ENCODE data around the gene PTGES2. TPM values are rescaled to one million over a fixed set of nuclear protein-coding genes. Genes with fewer than 3 reads are reported as not detected.
A peak's percentile ranks its signal among the peaks of the same experiment; 100 is the strongest.

The PTGES2 gene
- total and polyA plus RNA-seq, 2 of the 13 experiments (the other 11 are each of a cell fraction or from before 2014, with no cell fraction given), result 63.7 to 79.8 TPM

GRCh38 chr9:128159784-128160602 lies 32.5 kb upstream of the PTGES2 start, which contains the start of gene BBLN (continued):
- TF ChIP-seq ZBTB34 (CRISPR knock-in tag; IDR thresholded peaks at IDR 0.05) (no peak), ARNT2 (CRISPR knock-in tag; IDR thresholded peaks at IDR 0.05; ENCODE audit: low read depth) (0 out of 2 replicates have a peak, but pooled peaks have one; percentile 1), ZNF451 (CRISPR knock-in tag; IDR thresholded peaks at IDR 0.05) (peak; percentile 39; the same call in 1 of the 2 replicates), ZNF704 (CRISPR knock-in tag; IDR thresholded peaks at IDR 0.05; ENCODE audit: borderline replicate concordance) (peak; percentile 72; the same call in 1 of the 2 replicates), ZNF263 (CRISPR knock-in tag; IDR thresholded peaks at IDR 0.05) (0 out of 2 replicates have a peak, but pooled peaks have one; percentile 30), ZEB1 (IDR thresholded peaks at IDR 0.05; ENCODE audit: insufficient replicate concordance, low read depth) (peak; percentile 40), CBX1 (IDR thresholded peaks at IDR 0.05; ENCODE audit: low read depth) (no peak), ZNF740 (CRISPR knock-in tag; IDR thresholded peaks at IDR 0.05) (no peak), ZNF501 (CRISPR knock-in tag; IDR thresholded peaks at IDR 0.05) (peak; percentile 10; the same call in 1 of the 2 replicates), ZBTB14 (CRISPR knock-in tag; IDR thresholded peaks at IDR 0.05) (0 out of 2 replicates have a peak, but pooled peaks have one; percentile 38), MED1 (CRISPR knock-in tag; IDR thresholded peaks at IDR 0.05) (peak; percentile 51), FOXJ3 (CRISPR knock-in tag; IDR thresholded peaks at IDR 0.05; ENCODE audit: borderline replicate concordance) (no peak), ZNF543 (CRISPR knock-in tag; IDR thresholded peaks at IDR 0.05) (0 out of 2 replicates have a peak, but pooled peaks have one; percentile 53), ZNF768 (CRISPR knock-in tag; IDR thresholded peaks at IDR 0.05) (peak; percentile 13; the same call in 1 of the 2 replicates), RXRA (CRISPR knock-in tag; IDR thresholded peaks at IDR 0.05) (peak; percentile 32; the same call in 1 of the 2 replicates), FOXP1 (IDR thresholded peaks at IDR 0.05) (no peak), FOXP1 (CRISPR knock-in tag; IDR thresholded peaks at IDR 0.05) (no peak), ZNF710 (CRISPR knock-in tag; IDR thresholded peaks at IDR 0.05; ENCODE audit: borderline replicate concordance) (peak; percentile 61; the same call in 1 of the 2 replicates), ZNF883 (CRISPR knock-in tag; IDR thresholded peaks at IDR 0.05; ENCODE audit: not compliant biosample characterization) (peak; percentile 20), ZNF547 (CRISPR knock-in tag; IDR thresholded peaks at IDR 0.05) (peak; percentile 58; the same call in 1 of the 2 replicates)
